ENCODE data around the gene HMGA1. TPM values are rescaled to one million over a fixed set of nuclear protein-coding genes. Genes with fewer than 3 reads are reported as not detected.

The HMGA1 gene
- total and polyA plus RNA-seq, 2 of the 13 experiments (the other 11 are each of a cell fraction or from before 2014, with no cell fraction given) = 117 to 145 TPM

DNA sequence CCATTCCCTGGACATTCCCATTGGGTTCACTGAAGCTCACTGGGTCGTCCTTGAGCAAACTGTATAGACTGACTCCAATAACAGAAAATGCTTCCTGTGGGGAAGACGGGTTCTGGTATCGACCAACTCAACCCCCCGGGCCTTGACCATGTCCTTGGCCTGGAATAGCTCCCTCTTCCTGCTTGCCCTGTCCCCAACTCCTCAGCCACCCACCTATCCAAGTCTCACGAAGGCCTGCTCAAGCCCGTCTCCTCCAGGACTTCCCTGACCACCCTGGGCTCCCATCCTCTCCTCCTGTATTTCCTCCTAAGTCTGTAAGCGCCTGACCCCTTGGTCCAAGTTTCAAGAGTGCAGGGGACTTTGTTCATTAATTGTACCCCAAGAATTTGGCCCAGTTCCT is 2.8 kb upstream of the HMGA1 start:
- H2AFZ ChIP-seq (ENCODE audit: low read length) = no peak overlapping the region
- TF ChIP-seq ZNF337 (CRISPR knock-in tag; IDR thresholded peaks at IDR 0.05; ENCODE audit: borderline replicate concordance, low read depth) (no peak), PLRG1 (conservative IDR thresholded peaks at IDR 0.05) (no peak), TCF12 (IDR thresholded peaks at IDR 0.05) (no peak), TCF12 (CRISPR knock-in tag; IDR thresholded peaks at IDR 0.05) (no peak), HNRNPH1 (optimal IDR thresholded peaks at IDR 0.05; ENCODE audit: low read depth, low read length) (no peak), SRSF4 (IDR thresholded peaks at IDR 0.05; ENCODE audit: low read depth, low read length, poor library complexity, severe bottlenecking) (no peak), ZC3H4 (CRISPR knock-in tag; IDR thresholded peaks at IDR 0.05; ENCODE audit: borderline replicate concordance) (no peak), THAP11 (CRISPR knock-in tag; IDR thresholded peaks at IDR 0.05) (no peak), ZNF30 (CRISPR knock-in tag; IDR thresholded peaks at IDR 0.05) (no peak), ZNF570 (CRISPR knock-in tag; IDR thresholded peaks at IDR 0.05; ENCODE audit: borderline replicate concordance) (no peak)
- TF ChIP-seq, protein P1, sequence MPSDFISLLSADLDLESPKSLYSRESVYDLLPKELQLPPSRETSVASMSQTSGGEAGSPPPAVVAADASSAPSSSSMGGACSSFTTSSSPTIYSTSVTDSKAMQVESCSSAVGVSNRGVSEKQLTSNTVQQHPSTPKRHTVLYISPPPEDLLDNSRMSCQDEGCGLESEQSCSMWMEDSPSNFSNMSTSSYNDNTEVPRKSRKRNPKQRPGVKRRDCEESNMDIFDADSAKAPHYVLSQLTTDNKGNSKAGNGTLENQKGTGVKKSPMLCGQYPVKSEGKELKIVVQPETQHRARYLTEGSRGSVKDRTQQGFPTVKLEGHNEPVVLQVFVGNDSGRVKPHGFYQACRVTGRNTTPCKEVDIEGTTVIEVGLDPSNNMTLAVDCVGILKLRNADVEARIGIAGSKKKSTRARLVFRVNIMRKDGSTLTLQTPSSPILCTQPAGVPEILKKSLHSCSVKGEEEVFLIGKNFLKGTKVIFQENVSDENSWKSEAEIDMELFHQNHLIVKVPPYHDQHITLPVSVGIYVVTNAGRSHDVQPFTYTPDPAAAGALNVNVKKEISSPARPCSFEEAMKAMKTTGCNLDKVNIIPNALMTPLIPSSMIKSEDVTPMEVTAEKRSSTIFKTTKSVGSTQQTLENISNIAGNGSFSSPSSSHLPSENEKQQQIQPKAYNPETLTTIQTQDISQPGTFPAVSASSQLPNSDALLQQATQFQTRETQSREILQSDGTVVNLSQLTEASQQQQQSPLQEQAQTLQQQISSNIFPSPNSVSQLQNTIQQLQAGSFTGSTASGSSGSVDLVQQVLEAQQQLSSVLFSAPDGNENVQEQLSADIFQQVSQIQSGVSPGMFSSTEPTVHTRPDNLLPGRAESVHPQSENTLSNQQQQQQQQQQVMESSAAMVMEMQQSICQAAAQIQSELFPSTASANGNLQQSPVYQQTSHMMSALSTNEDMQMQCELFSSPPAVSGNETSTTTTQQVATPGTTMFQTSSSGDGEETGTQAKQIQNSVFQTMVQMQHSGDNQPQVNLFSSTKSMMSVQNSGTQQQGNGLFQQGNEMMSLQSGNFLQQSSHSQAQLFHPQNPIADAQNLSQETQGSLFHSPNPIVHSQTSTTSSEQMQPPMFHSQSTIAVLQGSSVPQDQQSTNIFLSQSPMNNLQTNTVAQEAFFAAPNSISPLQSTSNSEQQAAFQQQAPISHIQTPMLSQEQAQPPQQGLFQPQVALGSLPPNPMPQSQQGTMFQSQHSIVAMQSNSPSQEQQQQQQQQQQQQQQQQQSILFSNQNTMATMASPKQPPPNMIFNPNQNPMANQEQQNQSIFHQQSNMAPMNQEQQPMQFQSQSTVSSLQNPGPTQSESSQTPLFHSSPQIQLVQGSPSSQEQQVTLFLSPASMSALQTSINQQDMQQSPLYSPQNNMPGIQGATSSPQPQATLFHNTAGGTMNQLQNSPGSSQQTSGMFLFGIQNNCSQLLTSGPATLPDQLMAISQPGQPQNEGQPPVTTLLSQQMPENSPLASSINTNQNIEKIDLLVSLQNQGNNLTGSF (CRISPR knock-in tag; IDR thresholded peaks at IDR 0.05) = no peak
- TF ChIP-seq, protein P2, sequence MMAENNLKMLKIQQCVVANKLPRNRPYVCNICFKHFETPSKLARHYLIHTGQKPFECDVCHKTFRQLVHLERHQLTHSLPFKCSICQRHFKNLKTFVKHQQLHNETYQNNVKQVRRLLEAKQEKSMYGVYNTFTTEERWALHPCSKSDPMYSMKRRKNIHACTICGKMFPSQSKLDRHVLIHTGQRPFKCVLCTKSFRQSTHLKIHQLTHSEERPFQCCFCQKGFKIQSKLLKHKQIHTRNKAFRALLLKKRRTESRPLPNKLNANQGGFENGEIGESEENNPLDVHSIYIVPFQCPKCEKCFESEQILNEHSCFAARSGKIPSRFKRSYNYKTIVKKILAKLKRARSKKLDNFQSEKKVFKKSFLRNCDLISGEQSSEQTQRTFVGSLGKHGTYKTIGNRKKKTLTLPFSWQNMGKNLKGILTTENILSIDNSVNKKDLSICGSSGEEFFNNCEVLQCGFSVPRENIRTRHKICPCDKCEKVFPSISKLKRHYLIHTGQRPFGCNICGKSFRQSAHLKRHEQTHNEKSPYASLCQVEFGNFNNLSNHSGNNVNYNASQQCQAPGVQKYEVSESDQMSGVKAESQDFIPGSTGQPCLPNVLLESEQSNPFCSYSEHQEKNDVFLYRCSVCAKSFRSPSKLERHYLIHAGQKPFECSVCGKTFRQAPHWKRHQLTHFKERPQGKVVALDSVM (CRISPR knock-in tag; IDR thresholded peaks at IDR 0.05) = no peak
- H3K27ac ChIP-seq (ENCODE audit: extremely low read length, insufficient read depth, low read length) = no peak overlapping the region
- H3K4me3 ChIP-seq (replicated peaks in 1 of 3; ENCODE audit: insufficient read depth in 1 of 3, low read depth in 2 of 3, low read length in 3 of 3) = no peak overlapping the region
- H3K27me3 ChIP-seq (ENCODE audit: control insufficient read depth in 1 of 2, insufficient read depth in 2 of 2, low read length in 2 of 2) = peaks cover 2 to 16% of the 10 kb centered on the region in 2 experiments; a peak in 4 of 5 replicates
- CTCF ChIA-PET (ENCODE audit: low intra/inter-chr PET ratio, low total read pairs) = no interaction called here
- BruUV-seq (replicated peaks) = no TSS peak
- POLR2A ChIA-PET = no interaction called here
- H3K9me3 ChIP-seq (ENCODE audit: low read length) = no peaks in the 10 kb centered on the region
- DNase-seq (ENCODE audit: low spot score) = no peak
- no peaks in the 10 kb centered on the region for H3K36me3 ChIP-seq (replicated peaks in 1 of 2; ENCODE audit: control insufficient read depth in 1 of 2, insufficient read depth in 2 of 2, low read length in 2 of 2)
- H3K4me2 ChIP-seq (ENCODE audit: low read depth, low read length) = no peak overlapping the region
- H3K79me2 ChIP-seq (ENCODE audit: insufficient read depth, low read length) = peaks cover 13% of the 10 kb centered on the region
- FAIRE-seq = no peak
- in situ Hi-C loops (cut with HindIII; ENCODE audit: extremely low pct_ligation_motif_present, low pct_unique_long_range_greater_than_20kb) = loop anchor here (5.0 to 25.0 kb wide), 2 partner anchors 37 to 378 kb away; no protein-coding TSS in a partner anchor
- peaks cover 31% of the 10 kb centered on the region for H3K4me1 ChIP-seq (ENCODE audit: insufficient read depth, low read length)
- H3K9ac ChIP-seq (ENCODE audit: insufficient read depth, low read depth, low read length) = no peak overlapping the region
- ATAC-seq = no peak
- no peaks in the 10 kb centered on the region for H4K20me1 ChIP-seq (ENCODE audit: insufficient read depth, low read length)
- 68% methylated on average over 7 of the region's 7 CpGs for WGBS (ENCODE audit: low lambda C conversion rate)
- intact Hi-C loops (cut with micrococcal nuclease; ENCODE audit: unreplicated experiment) = no loop called here

Data from HepG2 (cell line).